Urothelium cell line (cell line): ENCODE results near the gene MCRIP2.

ENCODE experiments used
- DNase-seq: peaks from one replicate; pipeline ENCODE4 v3.0.0; 2011; ENCODE audit warnings: low spot score, mixed read lengths
- FAIRE-seq: peaks from 2 replicates; lab custom pipeline; 2011; peaks lifted over from hg19 to GRCh38; lab: Jason Lieb, UNC

MCRIP2 gene

DNA sequence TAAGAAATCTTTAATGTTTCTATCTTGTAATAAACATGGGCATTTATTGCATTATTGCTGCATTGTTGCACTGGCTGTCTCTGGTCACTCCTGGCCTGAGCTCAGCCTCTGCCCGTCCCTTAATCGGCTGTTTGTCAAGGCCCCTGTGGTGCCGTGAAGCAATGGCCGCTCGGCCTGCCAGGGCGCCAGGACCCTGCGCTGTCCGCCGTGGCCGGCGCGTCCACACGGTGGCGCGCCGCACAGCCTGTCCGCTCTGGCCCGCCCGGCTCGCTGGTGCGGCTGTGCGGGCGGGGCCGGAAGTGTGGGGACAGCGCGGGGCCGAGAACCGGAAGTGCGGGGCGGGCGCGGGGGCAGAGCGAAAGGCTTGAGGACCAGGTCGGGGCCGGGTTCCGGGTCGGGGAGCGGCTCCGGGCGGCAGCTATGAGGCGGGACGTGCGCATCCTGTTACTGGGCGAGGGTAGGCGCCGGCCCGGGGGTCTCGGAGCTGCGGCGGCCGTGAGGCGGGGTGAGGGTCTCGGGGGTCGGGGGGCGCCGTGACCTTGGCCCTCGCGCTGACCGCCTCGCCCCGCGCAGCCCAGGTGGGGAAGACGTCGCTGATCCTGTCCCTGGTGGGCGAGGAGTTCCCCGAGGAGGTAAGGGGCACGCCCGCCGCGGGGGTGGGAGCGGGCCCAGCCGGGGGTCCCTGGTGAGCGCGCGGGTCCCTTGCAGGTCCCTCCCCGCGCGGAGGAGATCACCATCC is 26.3 kb downstream of the MCRIP2 start, which contains the start of gene RHOT2:
TSS of gene RHOT2 (plus strand) at position 353 of the 739 bp plus-strand sequence. CDS start at position 421, 68 bp downstream.
- peak; percentile 94 for FAIRE-seq
- peak; percentile 92 for DNase-seq

DNA sequence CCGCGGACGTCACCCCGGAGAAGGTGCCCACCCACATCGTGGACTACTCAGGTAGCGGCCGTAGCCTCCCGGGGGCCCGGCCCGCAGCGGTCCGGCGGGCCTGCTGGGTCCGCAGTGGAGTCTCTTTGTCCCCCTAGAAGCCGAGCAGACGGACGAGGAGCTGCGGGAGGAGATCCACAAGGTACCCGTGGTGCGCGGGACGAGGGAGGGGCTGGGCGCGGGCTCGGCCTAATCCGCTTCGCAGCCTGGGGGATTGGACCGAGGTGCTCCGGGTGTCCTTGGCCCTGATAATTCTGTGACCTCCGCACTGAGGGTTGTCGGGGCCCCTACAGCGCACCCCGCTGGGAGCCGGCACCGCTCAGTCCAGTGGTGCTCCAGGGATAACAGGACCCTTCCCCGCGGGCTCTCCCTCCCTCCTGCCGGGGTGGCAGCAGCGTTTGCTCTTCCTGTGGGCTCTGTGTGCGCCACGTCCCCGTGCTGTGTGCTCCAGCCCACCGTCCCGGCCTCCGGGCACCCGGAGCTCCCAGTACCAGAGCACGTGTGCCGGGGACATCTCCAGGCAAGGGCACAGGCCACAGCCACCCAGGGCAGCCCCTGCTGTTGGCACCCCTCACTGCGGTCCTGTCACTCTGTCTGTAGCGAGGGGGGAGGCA is 27.0 kb downstream of the MCRIP2 start:
- FAIRE-seq (no peak), DNase-seq (no peak)

DNA sequence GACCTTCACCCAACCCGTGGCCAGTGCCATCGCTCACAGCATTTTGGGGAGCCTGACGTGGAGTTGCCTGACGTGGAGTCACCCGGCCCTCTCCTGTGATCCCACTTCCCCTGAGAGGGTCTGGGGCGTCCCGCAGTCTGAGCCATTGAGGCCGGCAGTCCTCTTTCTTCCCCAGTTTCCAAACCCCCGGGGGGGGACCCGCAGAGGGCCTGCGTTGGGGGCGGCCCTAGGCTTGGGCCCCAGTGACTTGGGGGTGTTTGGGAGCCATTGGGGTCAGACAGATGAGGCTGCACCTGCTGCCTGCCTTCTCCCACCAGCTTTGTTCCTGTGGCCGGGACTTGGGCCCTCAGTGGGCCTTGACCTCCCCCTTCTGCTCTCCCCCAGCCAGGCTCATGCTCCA is 28.0 kb downstream of the MCRIP2 start:
- no peak for DNase-seq
- no peak for FAIRE-seq

DNA sequence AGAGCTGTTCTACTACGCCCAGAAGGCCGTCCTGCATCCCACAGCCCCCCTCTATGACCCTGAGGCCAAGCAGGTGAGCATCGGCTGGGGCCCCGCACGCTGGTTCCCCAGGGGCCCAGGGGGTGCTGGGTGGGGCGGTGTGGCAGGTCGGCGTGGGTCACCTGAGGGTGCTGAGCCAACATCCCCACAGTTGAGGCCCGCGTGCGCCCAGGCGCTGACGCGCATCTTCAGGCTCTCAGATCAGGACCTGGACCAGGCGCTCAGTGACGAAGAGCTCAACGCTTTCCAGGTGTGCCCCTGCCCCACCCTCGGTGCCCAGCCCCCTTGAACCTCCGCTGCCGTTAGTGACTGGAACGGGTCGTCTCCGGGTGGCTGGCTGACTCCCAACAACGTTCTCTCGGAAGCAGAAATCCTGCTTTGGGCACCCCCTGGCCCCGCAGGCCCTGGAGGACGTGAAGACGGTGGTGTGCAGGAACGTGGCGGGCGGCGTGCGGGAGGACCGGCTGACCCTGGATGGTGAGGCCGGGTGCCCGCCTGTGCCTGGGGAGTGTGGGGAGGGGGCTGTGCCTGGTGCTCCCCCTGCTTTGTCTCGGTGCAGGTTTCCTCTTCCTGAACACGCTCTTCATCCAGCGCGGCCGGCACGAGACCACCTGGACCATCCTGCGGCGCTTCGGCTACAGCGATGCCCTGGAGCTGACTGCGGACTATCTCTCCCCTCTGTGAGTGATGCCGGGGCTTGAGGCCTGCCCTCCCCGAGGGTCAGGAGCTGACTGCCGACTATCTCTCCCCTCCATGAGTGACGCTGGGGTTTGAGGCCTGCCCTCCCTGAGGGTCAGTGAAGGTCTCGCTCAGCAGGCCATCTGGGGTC is 29.1 kb downstream of the MCRIP2 start:
- FAIRE-seq: no peak
- DNase-seq: no peak

DNA sequence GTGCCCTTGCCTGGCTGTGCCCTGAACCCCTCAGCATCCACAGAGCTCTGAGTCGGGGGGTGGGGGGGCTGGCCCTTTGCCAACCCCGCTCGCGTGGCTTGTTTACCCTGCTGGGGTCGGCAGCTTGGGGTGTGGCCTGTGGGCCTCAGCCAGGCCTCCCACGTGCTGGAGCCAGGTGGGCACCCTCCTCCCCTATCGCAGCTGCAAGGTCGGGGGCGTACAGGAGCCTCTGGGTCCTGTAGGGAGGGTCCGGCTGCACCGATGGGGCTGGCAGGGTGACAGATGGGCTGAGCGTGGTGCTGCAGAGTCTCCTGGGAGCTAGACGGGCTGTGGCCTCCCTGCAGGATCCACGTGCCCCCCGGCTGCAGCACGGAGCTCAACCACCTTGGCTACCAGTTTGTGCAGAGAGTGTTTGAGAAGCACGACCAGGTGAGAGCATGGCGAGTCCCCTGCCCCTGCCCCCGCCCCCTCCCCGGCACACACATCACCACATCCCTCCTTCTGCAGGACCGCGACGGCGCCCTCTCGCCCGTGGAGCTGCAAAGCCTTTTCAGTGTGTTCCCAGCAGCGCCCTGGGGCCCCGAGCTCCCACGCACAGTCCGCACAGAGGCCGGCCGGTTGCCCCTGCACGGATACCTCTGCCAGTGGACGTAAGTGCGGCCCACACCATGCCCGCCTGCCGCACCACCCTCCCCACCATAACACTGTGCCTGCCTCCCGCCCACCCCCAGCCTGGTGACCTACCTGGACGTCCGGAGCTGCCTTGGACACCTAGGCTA is 29.9 kb downstream of the MCRIP2 start:
- FAIRE-seq (no peak), DNase-seq (no peak)

DNA sequence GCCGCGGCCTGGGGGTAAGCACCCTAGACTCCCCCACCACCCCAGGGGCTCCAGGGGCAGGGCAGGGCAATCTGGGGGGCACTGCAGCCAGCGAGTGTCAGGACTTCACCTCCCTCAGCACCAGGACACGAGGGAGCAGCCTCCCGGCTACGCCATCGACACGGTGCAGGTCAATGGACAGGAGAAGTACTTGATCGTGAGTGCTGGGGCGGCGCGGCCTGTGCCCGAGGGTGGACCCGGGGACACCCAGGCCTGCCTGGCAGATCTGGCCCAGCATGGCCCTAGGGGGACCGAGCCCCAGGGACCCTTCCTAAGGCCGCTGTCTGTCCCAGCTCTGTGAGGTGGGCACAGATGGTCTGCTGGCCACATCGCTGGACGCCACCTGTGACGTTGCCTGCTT is 30.7 kb downstream of the MCRIP2 start:
- DNase-seq: no peak
- FAIRE-seq: no peak

DNA sequence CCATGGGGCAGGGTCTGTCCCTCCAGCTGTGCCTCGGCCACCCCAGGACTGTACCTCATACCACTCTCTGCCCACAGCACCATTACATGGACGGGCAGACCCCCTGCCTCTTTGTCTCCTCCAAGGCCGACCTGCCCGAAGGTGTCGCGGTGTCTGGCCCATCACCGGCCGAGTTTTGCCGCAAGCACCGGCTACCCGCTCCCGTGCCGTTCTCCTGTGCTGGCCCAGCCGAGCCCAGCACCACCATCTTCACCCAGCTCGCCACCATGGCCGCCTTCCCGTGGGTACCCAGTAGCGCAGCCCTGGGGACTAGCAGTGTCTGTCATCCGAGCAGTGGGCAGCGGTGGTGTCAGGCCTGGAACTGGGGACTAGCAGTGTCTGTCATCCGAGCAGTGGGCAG is 31.2 kb downstream of the MCRIP2 start:
- FAIRE-seq (no peak), DNase-seq (no peak)

DNA sequence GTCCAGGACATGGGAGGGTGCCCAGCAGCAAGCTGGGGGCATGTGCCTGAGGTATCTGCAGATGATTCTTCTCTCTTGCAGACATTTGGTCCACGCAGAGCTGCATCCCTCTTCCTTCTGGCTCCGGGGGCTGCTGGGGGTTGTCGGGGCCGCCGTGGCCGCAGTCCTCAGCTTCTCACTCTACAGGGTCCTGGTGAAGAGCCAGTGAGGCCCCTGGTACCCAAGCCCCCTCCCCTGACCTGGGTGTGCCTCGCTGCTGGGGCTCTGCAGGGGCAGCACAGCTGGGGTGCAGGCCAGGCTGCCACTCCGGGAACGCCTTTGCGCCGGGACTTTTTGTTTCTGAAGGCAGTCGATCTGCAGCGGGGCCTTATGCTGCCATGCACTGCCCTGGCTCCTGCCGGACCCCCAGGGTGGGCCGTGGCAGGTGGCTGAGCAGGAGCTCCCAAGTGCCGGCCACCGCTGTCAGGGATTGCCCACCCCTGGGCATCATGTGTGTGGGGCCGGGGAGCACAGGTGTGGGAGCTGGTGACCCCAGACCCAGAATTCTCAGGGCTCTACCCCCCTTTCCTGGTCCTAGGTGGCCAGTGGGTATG is 31.9 kb downstream of the MCRIP2 start:
- DNase-seq (no peak), FAIRE-seq (no peak)

DNA sequence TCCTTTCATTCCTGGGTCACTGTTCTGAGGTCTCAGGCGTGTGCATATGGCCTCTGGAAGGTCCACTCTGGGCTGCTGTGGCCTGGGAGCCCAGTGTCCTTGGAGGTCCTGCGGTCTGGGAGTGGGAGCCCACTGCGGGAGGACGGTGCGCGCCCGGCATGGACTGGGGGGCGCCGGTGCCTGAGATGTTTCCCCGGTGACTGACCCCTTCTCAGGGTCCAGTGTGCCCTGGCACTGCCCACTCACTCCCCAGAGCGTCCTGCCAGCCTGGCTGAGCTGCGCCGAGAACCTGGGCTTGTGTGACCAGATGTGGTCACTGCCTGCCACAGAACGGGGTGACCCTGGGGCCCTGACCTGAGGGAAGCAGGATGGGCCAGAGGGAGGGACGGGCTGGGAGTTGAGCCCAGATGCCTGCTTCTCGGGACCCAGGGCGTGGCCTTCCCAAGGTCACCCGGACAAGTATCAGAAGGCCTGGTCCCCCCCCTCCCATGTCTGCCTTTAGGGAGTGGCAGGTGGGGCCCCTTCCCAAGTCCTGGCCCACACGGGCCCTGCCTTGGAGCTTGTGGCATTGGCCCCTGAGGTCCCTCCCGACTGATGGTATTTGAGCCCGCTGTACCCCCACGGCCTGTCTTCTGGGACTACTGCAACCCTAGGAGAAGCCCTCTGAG is 32.7 kb downstream of the MCRIP2 start:
- FAIRE-seq (no peak), DNase-seq (no peak)

DNA sequence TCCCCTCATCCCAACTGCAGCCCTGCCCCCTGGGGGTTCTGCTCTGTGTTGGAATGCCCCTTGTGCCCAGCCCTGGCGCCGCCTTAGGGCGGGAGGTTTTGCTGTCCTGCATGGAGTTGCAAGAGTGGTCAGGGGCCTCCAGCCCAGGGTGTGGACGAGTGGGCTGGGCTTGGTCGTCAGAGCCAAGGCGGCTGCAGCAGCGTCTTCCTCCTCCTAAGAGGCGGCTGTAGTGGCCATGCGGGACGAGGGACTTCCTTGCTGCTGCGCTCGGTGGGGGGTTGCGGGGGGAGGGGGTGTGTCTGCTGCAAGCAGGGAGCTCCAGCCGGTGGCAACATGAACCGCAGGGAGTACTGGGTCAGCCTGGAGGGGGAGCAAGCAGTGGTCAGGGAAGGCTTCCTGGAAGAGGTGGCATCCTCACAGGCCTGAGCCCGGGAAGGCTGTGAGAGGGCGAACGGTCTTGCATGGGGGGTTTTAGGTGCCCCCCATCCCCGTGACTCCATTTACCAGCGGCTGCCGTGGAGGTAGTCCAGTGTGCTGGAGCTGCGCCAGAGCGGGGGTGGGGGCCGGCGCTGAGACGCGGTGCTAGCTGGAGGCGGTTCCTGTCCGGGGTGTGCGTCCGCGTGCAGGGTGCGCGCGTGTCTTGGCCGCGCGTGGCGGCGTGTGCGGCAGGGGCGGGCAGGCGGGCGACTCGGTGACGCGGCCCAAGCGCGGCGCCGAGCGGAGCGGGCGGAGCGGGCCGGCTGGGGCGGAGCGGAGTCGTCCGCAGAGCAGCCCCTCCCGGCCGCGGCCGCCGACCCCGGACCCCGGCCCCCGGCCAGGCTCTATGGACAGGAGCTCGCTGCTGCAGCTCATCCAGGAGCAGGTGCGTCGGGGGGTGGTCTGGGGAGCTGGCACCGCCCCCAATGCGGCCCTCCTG is 33.6 kb downstream of the MCRIP2 start, which contains the start of gene RHBDL1:
TSS of gene RHBDL1 (plus strand) at position 704 of the 916 bp plus-strand sequence. CDS start at position 824, 120 bp downstream.
- no peak for FAIRE-seq
- DNase-seq: no peak

DNA sequence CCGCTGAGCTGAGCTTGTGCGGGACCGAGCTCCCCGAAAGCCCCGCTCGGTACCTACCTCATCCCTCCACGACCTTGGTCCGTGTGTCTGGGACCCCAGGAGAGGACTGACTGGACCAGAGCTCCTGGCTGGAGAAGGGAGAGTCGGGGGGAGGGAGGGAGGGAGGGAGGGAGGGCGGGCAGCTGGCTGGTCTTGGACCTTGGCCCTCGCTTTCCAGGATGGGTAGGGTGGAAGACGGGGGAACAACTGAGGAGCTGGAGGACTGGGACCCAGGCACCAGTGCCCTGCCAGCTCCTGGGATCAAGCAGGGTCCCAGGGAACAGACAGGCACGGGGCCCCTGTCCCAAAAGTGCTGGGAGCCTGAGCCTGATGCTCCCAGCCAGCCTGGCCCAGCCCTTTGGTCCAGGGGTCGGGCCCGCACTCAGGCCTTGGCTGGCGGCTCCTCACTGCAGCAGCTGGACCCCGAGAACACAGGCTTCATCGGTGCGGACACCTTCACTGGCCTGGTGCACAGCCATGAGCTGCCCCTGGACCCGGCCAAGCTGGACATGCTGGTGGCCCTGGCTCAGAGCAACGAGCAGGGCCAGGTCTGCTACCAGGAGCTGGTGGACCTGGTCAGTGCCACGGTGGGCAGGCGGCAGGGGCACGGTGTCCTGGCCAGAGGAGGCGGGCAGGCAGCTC is 34.4 kb downstream of the MCRIP2 start:
- FAIRE-seq: no peak

DNA sequence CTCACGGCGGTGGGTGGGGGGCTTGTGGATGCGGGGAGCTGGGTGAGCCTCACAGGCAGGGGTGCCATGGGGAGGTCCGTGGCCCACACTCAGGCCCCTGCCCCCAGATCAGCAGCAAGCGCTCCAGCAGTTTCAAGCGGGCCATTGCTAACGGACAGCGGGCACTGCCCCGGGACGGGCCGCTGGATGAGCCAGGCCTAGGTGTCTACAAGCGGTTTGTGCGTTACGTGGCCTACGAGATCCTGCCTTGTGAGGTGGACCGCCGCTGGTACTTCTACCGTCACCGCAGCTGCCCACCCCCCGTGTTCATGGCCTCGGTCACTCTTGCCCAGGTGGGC is 34.9 kb downstream of the MCRIP2 start:
- DNase-seq (no peak), FAIRE-seq (no peak)

More for the DNA sequence above, 34.4 kb downstream of the MCRIP2 start:
- no peak for DNase-seq

DNA sequence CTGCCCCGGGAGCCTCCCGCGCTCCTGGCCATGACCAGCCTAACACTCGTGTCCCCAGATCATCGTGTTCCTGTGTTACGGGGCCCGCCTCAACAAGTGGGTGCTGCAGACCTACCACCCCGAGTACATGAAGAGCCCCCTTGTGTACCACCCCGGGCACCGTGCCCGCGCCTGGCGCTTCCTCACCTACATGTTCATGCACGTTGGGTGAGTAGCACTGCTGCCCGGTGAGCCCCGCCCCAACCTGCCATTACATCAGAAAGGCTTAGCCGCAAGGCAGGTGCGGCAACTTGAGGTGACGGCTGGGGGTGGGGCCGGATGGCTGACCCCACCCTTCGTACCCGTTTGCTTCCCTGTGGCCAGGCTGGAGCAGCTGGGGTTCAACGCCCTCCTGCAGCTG is 35.3 kb downstream of the MCRIP2 start:
- no peak for DNase-seq
- FAIRE-seq: no peak

DNA sequence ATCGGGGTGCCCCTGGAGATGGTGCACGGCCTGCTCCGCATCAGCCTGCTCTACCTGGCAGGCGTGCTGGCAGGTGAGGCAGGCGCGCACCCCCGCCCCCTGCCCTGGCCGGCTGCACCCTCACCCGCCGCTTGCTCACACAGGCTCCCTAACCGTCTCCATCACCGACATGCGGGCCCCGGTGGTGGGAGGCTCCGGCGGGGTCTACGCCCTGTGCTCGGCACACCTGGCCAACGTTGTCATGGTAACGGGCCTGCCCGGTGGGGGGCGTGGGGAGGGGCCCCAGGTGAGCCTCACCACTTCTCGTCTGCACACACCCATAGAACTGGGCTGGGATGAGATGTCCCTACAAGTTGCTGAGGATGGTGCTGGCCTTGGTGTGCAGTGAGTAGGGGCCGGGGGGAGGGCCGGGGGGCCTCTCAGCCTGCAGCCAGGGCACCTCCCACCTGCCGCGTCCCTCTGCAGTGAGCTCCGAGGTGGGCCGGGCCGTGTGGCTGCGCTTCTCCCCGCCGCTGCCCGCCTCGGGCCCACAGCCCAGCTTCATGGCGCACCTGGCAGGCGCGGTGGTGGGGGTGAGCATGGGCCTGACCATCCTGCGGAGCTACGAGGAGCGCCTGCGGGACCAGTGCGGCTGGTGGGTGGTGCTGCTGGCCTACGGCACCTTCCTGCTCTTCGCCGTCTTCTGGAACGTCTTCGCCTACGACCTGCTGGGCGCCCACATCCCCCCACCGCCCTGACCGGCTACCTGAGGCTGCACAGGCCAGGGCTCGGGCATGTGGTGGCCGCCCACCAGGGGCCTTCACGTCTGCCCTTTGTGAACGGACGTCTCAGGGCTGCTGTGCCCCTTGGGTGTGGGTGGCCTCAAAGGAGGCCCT is 35.9 kb downstream of the MCRIP2 start:
- DNase-seq (no peak), FAIRE-seq (no peak)

DNA sequence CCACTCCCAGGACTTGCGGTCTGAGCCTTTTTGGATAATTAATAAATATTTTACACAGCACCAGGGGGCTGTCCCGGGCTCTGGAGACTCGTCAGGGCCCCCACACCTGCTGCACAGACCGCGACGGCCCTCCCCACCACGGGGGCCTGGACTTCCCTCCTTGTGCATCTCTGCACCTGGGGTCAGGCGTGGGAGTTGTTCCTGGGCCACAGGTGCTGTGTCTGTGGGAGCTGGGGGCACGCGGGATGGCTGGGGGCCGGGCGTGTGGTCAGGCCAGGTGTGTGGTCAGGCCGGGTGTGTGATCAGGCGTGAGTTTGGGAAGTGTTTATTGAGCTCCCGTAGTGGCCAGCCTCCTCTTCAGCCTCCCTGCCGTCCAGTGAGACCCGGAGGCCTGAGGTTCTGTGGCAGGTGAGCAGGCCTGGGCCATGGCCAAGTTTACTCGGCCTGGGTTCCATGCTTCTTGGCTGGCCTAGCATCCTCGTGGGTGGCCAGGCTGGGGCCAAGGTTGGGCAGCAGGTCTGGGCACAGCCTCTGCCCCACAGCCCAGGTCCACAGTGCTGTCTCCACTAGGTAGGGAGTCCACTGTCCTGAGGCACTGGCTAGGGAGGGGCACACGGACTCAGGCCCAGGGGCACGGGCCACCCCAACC is 36.7 kb downstream of the MCRIP2 start:
- no peak for DNase-seq
- FAIRE-seq: no peak

DNA sequence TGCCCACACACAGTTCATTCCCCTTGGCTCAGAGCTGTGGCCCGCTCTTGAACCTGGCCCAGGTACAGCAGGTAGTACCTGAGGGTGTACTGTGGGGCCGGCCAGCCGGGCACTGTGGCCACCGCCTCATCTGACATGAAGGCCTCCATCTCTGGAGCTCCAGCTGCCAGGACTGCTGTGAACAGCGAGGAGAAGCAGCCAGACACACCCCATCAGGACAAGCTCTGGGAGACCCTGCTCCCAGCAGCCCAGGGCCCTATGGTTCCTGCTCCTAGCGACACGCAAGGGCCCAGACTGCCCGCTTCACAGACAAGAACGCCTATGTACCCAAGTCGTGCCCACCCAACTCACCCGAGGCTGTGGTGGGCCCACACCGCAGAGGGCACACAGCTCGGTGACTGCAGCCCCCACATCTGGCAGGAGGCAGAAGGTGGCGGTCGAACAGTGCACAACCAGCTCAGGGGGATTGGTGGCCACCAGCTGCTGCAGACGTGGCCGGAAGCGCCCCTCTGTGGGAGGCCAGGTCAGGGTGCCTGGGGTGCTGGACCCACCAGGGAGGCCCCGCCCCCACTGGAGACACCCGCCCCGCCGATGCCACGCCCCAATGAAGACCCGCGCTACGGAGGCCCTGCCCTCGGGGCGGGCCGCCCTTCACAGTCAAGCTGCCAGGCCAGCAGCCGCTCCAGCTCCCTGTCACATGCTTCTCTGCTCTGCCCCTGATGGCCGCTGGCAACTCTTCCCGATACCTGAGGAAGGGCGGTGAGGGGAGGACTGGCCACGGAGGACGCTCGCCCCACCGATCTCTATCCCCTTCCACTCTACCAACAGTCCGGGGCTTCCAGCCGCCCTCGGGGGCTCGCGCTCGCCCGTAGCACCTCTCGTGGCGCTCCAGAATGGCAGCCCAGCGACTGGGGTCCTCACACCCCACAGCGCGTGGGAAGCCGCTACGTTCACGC is 37.5 kb downstream of the MCRIP2 start:
- DNase-seq: no peak

More for the DNA sequence above, 37.5 kb downstream of the MCRIP2 start:
- no peak for FAIRE-seq
